ENCODE results near the gene CCDC68.
"Not testable (repeated sequence)": the region's sequence is repeated elsewhere in the genome, so short reads cannot be mapped to it uniquely, and the experiment has no call there.

CCDC68 gene

DNA sequence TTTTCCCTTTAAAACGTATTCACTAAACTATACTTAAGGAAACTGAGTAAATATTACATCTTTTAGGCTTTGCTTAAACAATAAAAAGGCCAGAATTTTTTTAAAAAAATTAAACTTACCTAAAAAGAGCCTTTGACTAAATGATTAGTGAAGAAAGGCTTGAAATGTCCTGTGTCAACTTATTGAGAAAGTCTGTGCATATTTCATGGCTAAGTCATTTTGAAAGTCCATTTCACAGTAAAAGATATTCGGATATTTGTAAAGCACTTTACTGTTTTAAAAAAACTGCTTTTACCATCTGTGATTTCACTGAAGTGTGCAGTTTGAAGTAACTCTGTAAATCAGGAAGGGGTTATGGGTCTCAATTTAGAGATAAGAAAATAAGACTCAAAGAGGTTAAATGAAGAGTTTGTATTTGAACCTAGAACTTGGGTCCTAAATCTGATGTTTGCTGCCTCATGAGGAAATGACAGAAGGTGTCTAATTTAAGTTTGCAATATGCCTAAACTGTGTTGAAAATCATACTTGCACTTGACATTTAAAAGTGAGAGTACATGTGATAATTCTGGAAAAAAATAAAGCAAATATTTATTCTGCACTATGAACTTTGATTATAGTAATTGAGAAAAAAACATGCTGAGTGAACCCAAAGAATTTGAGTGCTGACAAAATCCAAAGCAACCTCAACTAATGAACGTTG, 80.5 kb downstream of the CCDC68 start:
- DNase-seq (ENCODE audit: low spot score) = no peak
- FAIRE-seq = no peak

- DNase-seq (ENCODE audit: low spot score) (no peak), FAIRE-seq (no peak)
Measured at GRCh38 chr18:54878159-54878622, 81.1 kb downstream of the CCDC68 start.

DNA sequence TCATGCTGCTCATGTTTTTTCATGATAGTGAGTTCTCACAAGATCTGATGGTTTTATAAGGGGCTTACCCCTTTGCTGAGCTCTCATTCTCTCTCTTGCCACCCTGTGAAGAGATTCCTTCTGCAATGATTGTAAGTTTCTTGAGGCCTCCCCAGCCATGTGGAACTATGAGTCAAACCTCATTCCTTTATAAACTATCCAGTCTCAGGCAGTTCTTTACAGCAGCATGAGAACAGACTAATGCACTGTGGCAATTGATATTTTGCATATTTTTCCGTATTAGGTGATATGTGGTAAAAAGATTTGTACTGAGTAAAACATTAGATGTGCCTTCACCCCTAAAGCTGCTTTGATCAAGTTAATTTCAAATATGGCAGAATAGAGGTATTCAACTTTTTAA, 82.2 kb downstream of the CCDC68 start:
- no peak for FAIRE-seq
- no peak for DNase-seq (ENCODE audit: low spot score)

DNA sequence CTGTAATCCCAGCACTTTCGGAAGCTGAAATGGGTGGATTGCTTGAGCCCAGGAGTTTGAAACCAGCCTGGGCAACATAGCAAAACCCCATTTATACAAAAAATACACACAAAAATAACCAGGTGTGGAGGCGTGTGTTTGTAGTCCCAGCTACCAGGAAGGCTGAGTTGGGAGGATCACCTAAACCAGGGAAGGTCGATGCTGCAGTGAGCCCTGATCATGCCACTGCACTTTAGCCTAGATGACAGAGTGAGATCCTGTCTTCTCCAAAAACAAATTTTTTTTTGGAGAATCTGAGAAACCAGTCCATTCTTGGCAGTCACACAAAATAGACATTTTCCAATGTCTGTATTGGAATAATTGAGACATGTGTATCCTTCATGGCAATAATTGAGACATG, 84.2 kb downstream of the CCDC68 start:
- no peak for FAIRE-seq
- DNase-seq (ENCODE audit: low spot score) = no peak

- no peak for FAIRE-seq
- DNase-seq (ENCODE audit: low spot score) = no peak
Measured at GRCh38 chr18:54873884-54874255, 85.4 kb downstream of the CCDC68 start.

DNA sequence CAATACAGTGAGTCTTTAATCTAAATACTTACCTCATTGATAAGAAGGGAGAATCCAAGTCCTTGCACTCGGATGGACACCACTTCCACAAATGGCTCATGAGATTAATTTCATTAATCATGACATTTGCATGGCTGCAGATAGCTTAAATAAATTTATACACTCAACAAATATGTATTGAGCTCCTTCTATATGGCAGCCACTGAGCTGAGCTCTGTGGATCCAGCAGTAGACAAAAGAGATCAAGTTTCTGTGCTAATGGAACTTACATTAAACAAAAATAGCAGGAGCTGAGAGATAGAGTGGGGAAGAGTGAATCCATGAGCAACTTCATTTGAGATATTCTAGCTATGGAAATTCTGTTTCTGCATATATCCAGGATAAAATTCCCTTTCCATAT, 86.6 kb downstream of the CCDC68 start:
- FAIRE-seq (no peak), DNase-seq (ENCODE audit: low spot score) (no peak)

DNA sequence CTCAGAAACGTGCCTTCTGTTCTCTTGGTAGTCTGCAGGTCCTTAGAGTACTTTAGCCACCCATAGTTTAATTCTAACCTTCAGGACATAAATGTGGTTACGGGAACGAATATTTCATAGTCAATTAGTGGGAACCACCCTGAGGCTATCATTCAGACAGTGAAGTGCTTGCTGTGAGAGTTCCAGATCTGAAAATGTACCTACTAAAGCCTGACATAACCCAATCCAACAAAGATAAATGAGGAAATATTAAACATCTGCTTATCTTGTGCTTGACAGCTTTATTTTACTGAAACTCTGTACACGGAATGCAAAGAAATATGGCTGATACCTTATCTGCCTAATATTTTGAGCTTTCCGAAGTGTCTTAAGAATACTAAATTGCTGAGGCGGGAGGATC, 88.0 kb downstream of the CCDC68 start:
- FAIRE-seq = no peak
- DNase-seq (ENCODE audit: low spot score) = no peak

DNA sequence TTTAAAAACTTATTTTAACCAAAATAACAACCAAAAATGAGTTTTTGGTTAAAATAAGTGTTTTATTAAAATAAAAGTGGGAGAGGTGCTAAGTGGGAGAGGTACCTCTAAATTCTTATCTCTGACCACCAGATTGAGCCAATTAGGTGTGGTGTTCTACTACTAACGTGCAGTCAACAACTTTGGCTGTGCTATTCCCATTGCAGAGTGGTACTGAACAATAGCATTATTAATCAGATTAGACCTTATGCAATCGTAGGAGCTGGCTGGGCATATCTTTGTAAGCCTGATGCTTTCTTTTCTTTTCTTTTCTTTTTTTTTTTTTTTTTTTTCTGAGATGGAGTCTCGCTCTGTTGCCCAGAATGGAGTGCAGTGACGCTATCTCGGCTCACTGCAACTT, 92.1 kb downstream of the CCDC68 start:
- DNase-seq (ENCODE audit: low spot score) (no peak), FAIRE-seq (no peak)

GRCh38 chr18:54860941-54861340, 98.3 kb downstream of the CCDC68 start:
- FAIRE-seq = no peak
- no peak for DNase-seq (ENCODE audit: low spot score)

DNA sequence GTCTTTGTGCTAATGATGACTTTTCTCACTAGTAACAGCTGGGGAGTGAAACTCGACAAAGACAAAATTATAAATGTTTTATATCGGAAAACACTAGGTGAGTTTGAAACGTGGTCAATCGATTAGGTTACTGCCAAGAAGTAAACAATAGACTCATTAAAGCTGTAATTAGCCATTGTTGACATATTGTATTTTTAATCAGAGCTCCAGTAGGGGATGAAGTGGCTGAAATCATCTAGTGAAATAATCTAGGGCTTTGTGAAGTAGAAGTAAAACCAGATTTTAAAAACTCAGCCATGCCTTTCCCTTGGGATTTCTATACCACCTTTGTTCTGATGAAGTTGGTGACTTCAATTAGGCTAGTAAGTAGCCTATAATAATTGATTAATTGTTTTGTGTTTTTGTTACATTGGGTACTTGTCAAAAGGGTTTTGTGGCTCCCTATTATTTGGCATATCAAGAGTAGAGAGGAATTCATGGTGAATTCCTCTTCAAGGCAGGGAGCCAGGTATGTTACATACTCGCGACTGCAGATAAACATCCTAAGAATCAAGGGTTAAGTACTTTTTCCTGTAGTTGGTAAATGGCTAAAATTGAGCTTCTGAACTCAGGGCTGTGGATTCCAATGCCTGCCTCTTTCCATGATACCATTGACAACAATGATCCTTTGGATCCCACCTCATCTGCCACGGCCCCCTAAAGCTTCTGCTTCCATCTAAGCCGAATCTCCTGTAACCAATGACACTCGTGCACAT, 99.4 kb downstream of the CCDC68 start:
- DNase-seq (ENCODE audit: low spot score) (no peak), FAIRE-seq (no peak)

GRCh38 chr18:54857499-54857898, 101.8 kb downstream of the CCDC68 start:
- FAIRE-seq (no peak), DNase-seq (ENCODE audit: low spot score) (no peak)

GRCh38 chr18:54856105-54856646, 103.1 kb downstream of the CCDC68 start:
- FAIRE-seq = no peak

GRCh38 chr18:54855050-54855449, 104.2 kb downstream of the CCDC68 start:
- not testable (repeated sequence) for FAIRE-seq; DNase-seq (ENCODE audit: low spot score)

More at GRCh38 chr18:54856105-54856646, 103.1 kb downstream of the CCDC68 start:
- no peak for DNase-seq (ENCODE audit: low spot score)

DNA sequence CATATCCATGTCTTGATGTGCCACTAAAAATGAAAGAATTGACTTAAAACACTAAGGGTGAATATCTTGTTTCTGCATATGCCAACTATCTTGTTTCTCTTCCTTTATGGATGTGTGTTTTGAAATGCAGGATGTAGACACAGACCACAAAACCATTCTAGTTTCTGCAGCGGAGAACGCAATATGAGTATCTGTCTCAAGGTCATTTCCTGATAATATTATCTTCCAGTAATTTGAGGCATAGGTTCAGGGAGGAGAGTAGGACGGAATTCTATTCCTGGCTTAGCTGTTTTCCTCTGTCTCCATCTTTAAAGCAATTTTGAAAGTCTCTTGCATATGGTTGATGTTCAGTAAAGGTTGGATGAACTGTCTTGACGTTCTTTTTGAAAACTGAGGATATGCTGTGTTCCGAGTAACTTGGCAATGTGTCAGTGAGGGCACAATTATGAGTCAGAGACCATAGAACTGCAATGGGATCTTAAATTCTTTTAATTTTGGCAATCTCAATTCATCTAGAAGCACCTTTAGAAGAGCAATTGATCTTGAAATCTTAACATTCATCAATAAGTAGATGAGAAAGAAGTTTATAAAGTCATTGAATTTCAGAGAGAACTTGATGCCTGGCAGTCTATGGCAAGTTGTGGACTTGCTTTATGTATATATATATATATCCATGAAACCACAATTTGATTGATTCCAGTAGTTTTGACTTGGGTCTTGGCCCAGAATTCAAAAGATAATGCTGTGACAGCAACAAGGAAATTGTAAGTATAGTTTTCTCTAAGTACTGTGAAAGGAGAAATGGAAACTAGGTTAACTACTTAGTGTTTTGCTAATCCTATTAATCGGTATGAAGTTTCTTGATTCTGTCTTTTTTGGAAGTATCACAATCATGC, 106.2 kb downstream of the CCDC68 start:
- FAIRE-seq = no peak
- no peak for DNase-seq (ENCODE audit: low spot score)

All from urothelium cell line (cell line).